ENCODE data around the gene SOHLH1. TPM values are rescaled to one million over a fixed set of nuclear protein-coding genes. Genes with fewer than 3 reads are reported as not detected.

Gene SOHLH1
- total RNA-seq, 1 experiment from 2014 or later = not detected

DNA sequence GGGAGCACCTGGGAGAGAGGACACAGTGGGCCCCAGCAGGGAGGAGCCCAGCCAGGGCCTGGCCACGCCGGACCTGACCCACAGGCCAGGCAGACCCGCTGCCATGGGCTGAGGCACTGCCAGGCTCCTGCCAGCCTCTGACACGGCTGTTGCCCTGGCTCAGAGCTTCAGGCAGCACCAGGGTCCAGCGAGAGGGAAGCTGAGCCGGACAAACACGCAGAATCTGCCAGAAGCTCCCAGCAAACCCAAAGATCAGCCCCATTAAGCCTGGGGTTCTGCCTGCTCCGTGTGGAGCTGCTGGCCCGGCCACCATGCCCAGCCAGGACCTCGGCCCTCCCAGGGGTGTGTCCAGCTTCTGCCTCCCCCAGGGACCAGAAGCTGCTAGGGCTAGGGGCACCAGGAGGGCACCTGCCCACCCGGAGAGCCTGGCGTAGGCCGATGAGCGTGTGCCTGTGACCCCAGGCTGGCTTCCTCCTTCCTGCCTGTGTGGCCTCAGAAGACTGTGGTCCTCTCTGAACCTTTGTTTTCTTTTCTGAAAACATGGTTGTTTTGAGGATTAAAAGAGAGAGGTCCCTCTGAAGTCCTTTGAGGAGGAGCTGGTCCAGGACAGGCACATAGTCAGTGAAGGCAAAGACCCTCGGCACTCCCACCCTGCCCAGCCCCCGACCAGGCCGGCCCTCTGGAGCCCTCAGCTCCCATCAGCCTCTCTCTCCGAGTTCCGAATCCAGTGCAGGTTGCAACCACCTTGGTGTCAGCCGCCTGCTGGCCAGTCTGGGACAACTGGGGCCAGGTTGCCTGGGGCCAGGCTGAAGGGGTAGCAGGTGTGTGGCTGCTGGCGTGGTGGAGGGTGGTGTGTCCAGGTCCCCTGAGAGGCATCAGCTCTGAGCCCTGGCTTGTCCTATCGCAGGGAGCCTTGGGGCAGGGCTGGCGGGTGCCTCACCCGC lies 42.3 kb upstream of the SOHLH1 start:
- H3K9me2 ChIP-seq (ENCODE audit: insufficient read depth) = no peaks in the 10 kb centered on the region
- intact Hi-C loops (cut with micrococcal nuclease; ENCODE audit: unreplicated experiment) = no loop called here
- no TSS peak for BruUV-seq (replicated peaks)
- H3K4me3 ChIP-seq = no peak overlapping the region
- TF ChIP-seq EZH2 (IDR thresholded peaks at IDR 0.05; ENCODE audit: low read depth) (no peak), CTCF (conservative IDR thresholded peaks at IDR 0.05) (no peak)
- no peak overlapping the region for H3K4me2 ChIP-seq
- H3K79me2 ChIP-seq (ENCODE audit: low read depth) = no peaks in the 10 kb centered on the region
- H4K20me1 ChIP-seq (ENCODE audit: insufficient read depth) = peaks cover 3% of the 10 kb centered on the region; the same call in 1 of the 2 replicates
- no peaks in the 10 kb centered on the region for H3F3A ChIP-seq (ENCODE audit: insufficient read depth, low read depth)
- no peaks in the 10 kb centered on the region for H3K36me3 ChIP-seq (ENCODE audit: low read depth)
- H3K9me3 ChIP-seq (ENCODE audit: insufficient read depth, low read depth) = no peaks in the 10 kb centered on the region
- no peak overlapping the region for H2AFZ ChIP-seq
- no peak overlapping the region for H3K27ac ChIP-seq
- CTCF ChIA-PET = no interaction called here
- no peak for DNase-seq
- H3K27me3 ChIP-seq (ENCODE audit: insufficient read depth, low read depth) = peaks cover 97% of the 10 kb centered on the region
- H3K4me1 ChIP-seq (replicated peaks; ENCODE audit: insufficient read depth) = no peaks in the 10 kb centered on the region
- POLR2A ChIA-PET (ENCODE audit: unreplicated experiment) = no interaction called here

- no peaks in the 10 kb centered on the region for H3K36me3 ChIP-seq (ENCODE audit: low read depth)
Measured at GRCh38 chr9:135739271-135740220, 40.3 kb upstream of the SOHLH1 start.

More at GRCh38 chr9:135739271-135740220, 40.3 kb upstream of the SOHLH1 start:
- peaks cover 3% of the 10 kb centered on the region; the same call in 1 of the 2 replicates for H4K20me1 ChIP-seq (ENCODE audit: insufficient read depth)
- H3K4me2 ChIP-seq = no peak overlapping the region
- H3K27ac ChIP-seq = no peak overlapping the region
- H3K4me3 ChIP-seq = no peak overlapping the region
- no peaks in the 10 kb centered on the region for H3K9me2 ChIP-seq (ENCODE audit: insufficient read depth)
- H3F3A ChIP-seq (ENCODE audit: insufficient read depth, low read depth) = no peaks in the 10 kb centered on the region
- ChIA-PET POLR2A (ENCODE audit: unreplicated experiment) (no interaction called here), CTCF (no interaction called here)
- no peaks in the 10 kb centered on the region for H3K79me2 ChIP-seq (ENCODE audit: low read depth)
- no peak overlapping the region for H2AFZ ChIP-seq
- TF ChIP-seq EZH2 (IDR thresholded peaks at IDR 0.05; ENCODE audit: low read depth) (no peak), CTCF (conservative IDR thresholded peaks at IDR 0.05) (no peak)
- H3K9me3 ChIP-seq (ENCODE audit: insufficient read depth, low read depth) = no peaks in the 10 kb centered on the region
- peaks cover 94% of the 10 kb centered on the region for H3K27me3 ChIP-seq (ENCODE audit: insufficient read depth, low read depth)
- no peaks in the 10 kb centered on the region for H3K4me1 ChIP-seq (replicated peaks; ENCODE audit: insufficient read depth)
- intact Hi-C loops (cut with micrococcal nuclease; ENCODE audit: unreplicated experiment) = no loop called here
- BruUV-seq (replicated peaks) = no TSS peak
- DNase-seq = no peak
